ENCODE results near the gene MAEA. TPM values are rescaled to one million over a fixed set of nuclear protein-coding genes. Genes with fewer than 3 reads are reported as not detected.
"Not testable (repeated sequence)": the region's sequence is repeated elsewhere in the genome, so short reads cannot be mapped to it uniquely, and the experiment has no call there.

Gene MAEA
- total RNA-seq, 3 donors from 2014 or later = 61.9 to 66.9 (median 65.3) TPM

DNA sequence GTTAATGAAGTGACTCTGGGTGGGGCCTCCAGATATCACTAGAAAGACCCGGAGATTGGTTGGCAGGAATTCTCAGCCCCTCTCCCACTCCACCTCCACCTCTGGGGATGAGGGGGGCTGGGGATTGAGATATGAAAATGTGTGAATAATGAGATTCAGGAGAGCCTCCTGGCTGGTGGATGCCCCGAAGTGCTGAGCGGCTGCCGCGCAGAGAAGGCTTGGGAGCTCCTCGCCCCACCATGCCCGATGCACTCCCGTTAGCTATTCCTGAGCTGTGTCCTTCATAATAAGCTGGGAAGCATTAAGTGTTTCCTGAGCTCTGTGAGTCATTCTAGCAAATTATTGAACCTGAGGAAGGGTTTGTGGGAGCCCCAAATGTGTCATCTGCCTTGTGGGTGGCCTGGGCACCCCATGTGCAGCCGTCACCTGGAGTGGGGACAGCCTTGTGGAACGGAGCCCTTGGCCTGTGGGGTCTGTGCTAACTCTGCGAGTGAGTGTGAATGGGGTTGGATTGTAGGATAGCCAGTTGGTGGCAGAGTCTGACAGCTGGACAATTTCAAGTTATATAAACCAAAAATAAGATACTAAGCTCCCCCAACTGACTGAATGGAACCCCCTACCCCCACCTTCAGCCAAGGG lies 4.4 kb upstream of the MAEA start:
- DNase-seq (no peak), ATAC-seq (no peak)
- peaks cover 3% of the 10 kb centered on the region for H3K27me3 Mint-ChIP-seq (ENCODE audit: low read depth)
- no peak overlapping the region for H3K4me3 Mint-ChIP-seq
- H3K9me3 Mint-ChIP-seq = no peaks in the 10 kb centered on the region
- no peaks in the 10 kb centered on the region for H3K36me3 Mint-ChIP-seq (ENCODE audit: insufficient read depth)
- peaks cover 6% of the 10 kb centered on the region for H3K4me1 Mint-ChIP-seq (ENCODE audit: low read depth)

DNA sequence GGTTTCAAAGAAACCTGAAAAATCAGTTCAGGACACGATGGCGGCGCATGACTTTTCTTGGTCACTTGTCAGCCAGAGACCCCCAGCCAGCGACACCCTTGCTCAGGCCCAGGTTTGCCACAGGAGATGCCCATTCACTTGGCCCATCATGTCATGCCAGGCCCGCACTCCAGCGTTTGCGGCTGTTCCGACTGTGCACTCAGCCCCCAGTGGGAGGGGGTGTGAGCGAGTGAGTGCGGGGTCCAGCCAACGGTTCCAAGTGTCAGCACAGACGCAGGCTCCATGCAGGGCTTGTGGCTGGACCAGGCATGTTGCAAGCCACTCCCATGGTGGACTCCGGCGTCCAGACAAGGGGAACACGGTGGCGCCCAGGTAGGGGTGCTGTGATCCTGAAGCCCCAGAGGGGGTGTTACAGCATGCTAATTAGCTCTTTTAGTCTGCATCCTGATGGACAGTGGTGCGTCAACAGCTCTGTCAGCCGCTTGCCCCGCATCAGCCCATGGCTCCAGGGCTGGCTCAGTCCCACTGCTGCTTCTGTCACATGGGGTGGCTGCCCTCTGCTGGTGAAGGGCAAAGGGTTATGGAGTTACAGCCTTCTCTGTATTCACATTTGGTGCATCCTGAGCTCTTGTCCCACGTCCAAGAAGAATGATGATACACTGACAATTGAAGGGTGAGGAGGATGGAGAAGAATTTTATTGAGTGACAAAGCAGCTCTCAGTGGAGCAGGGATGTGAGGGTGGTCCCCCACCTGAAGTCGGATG lies 3.7 kb upstream of the MAEA start:
- ATAC-seq (no peak), DNase-seq (no peak)
- Mint-ChIP-seq H3K36me3 (ENCODE audit: insufficient read depth) (no peaks in the 10 kb centered on the region), H3K27me3 (ENCODE audit: low read depth) (peaks cover 3% of the 10 kb centered on the region), H3K9me3 (no peaks in the 10 kb centered on the region), H3K4me1 (ENCODE audit: low read depth) (peaks cover 10% of the 10 kb centered on the region), H3K4me3 (no peak overlapping the region)

DNA sequence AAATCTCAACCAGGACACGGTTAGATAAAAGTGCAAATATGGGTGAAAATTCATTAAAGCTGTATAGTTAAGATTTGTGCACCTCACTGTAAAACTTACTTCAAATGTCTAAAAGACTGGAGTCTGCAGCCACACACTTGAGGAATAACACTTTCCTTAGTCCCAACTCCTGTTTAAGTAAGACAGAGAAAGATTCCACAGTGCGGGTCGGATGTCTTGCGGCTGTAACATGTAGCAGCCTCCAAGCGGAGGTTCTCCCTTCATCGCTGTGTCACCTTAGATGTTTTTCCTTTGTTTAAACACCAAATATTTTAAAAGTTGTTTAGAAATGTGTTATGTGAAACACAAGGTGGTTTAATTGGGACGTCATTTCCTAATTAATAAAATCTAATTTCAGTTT lies 905 bp upstream of the MAEA start:
- H3K27me3 Mint-ChIP-seq (ENCODE audit: low read depth) = no peaks in the 10 kb centered on the region
- ATAC-seq (no peak), DNase-seq (no peak)
- peaks cover 5% of the 10 kb centered on the region for H3K36me3 Mint-ChIP-seq (ENCODE audit: insufficient read depth)
- H3K4me3 Mint-ChIP-seq = peak overlapping the region; percentile 92
- H3K9me3 Mint-ChIP-seq = no peaks in the 10 kb centered on the region
- H3K4me1 Mint-ChIP-seq (ENCODE audit: low read depth) = peaks cover 34% of the 10 kb centered on the region

- DNase-seq (no peak), ATAC-seq (peak; percentile 3 to 15)
- no peaks in the 10 kb centered on the region for H3K9me3 Mint-ChIP-seq
- peaks cover 6% of the 10 kb centered on the region for H3K36me3 Mint-ChIP-seq (ENCODE audit: insufficient read depth)
- peaks cover 46% of the 10 kb centered on the region for H3K4me1 Mint-ChIP-seq (ENCODE audit: low read depth)
- no peaks in the 10 kb centered on the region for H3K27me3 Mint-ChIP-seq (ENCODE audit: low read depth)
- H3K4me3 Mint-ChIP-seq = peak overlapping the region; percentile 92
Observed at GRCh38 chr4:1290165-1290977, 680 bp downstream of the MAEA start.

GRCh38 chr4:1291091-1291490 lies 1.4 kb downstream of the MAEA start:
- H3K9me3 Mint-ChIP-seq = no peaks in the 10 kb centered on the region
- no peaks in the 10 kb centered on the region for H3K27me3 Mint-ChIP-seq (ENCODE audit: low read depth)
- H3K4me1 Mint-ChIP-seq (ENCODE audit: low read depth) = peaks cover 47% of the 10 kb centered on the region
- peaks cover 6% of the 10 kb centered on the region for H3K36me3 Mint-ChIP-seq (ENCODE audit: insufficient read depth)
- H3K4me3 Mint-ChIP-seq = peak overlapping the region; percentile 92
- no peak for DNase-seq
- no peak for ATAC-seq

DNA sequence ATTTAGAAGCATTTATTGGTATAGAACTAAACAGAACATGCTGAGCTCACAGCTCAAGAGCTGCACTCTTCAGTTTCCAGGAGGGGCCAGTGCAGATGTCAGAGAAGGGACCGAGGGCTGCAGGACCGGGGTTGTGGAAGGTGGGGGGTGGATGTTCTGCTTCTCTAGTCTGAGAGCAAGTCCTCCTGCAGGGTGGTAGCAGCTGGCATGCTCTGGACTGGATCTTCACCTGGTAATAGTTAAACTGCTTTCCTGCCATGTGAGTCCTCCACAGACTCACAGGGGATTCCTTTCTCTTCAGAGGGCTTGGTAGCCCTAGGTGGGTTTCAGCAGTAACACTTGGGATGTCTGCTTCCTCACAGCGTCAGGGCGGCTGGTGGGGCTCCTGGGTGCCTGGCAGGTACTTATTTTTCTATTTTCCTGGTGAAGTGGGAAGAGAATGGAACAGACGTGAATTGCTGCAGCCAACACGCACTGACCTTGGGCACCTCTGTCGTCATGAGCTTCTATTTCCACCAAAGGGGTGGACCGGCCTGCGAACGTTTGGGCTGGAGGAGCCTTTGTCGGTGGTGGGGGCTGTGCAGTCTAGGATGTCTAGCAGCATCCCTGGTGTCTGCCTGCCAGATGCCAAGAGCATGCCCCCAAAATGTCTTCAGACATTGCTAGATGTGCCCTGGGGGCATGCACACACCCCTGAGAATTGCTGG lies 2.5 kb downstream of the MAEA start:
- H3K27me3 Mint-ChIP-seq (ENCODE audit: low read depth) = no peaks in the 10 kb centered on the region
- H3K36me3 Mint-ChIP-seq (ENCODE audit: insufficient read depth) = peaks cover 9% of the 10 kb centered on the region
- H3K9me3 Mint-ChIP-seq = no peaks in the 10 kb centered on the region
- no peak for ATAC-seq
- no peak for DNase-seq
- peaks cover 54% of the 10 kb centered on the region for H3K4me1 Mint-ChIP-seq (ENCODE audit: low read depth)
- peak overlapping the region; percentile 92 for H3K4me3 Mint-ChIP-seq

GRCh38 chr4:1292703-1293011 lies 3.0 kb downstream of the MAEA start:
- H3K9me3 Mint-ChIP-seq; H3K4me3 Mint-ChIP-seq; ATAC-seq; DNase-seq; H3K27me3 Mint-ChIP-seq (ENCODE audit: low read depth): not testable (repeated sequence)
- Mint-ChIP-seq H3K4me1 (ENCODE audit: low read depth) (peaks cover 57% of the 10 kb centered on the region), H3K36me3 (ENCODE audit: insufficient read depth) (peaks cover 12% of the 10 kb centered on the region)

GRCh38 chr4:1293531-1293941 lies 3.8 kb downstream of the MAEA start:
- Mint-ChIP-seq H3K4me1 (ENCODE audit: low read depth) (peaks cover 62% of the 10 kb centered on the region), H3K27me3 (ENCODE audit: low read depth) (no peaks in the 10 kb centered on the region), H3K36me3 (ENCODE audit: insufficient read depth) (peaks cover 18% of the 10 kb centered on the region), H3K9me3 (no peaks in the 10 kb centered on the region), H3K4me3 (no peak overlapping the region)
- DNase-seq = no peak
- no peak for ATAC-seq

GRCh38 chr4:1293991-1294390 lies 4.3 kb downstream of the MAEA start:
- peaks cover 57% of the 10 kb centered on the region for H3K4me1 Mint-ChIP-seq (ENCODE audit: low read depth)
- DNase-seq = no peak

DNA sequence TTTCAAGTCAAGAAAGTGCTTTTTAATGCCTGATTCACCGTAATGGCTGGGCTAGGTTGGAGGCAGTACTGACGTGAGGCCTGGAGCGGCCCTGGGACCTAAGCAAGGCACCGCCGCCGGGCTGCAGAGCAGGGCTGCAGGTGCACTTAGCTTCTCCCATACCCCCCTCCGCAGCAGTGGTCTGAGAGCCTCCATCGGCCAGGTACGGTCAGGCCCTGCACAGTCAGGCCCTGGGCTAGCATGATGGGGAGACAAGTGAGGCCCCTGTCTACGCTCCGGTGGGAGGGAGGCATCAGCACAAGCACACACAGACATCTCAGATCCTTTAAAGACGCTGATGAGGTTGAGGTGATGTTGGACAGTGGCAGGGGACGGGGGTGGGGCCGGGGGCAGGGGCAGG lies 4.7 kb downstream of the MAEA start:
- ATAC-seq = no peak
- DNase-seq = no peak
- Mint-ChIP-seq H3K4me1 (ENCODE audit: low read depth) (peaks cover 61% of the 10 kb centered on the region), H3K36me3 (ENCODE audit: insufficient read depth) (peaks cover 18% of the 10 kb centered on the region), H3K4me3 (no peak overlapping the region), H3K27me3 (ENCODE audit: low read depth) (no peaks in the 10 kb centered on the region), H3K9me3 (no peaks in the 10 kb centered on the region)

More at GRCh38 chr4:1293991-1294390, 4.3 kb downstream of the MAEA start:
- Mint-ChIP-seq H3K36me3 (ENCODE audit: insufficient read depth) (peaks cover 18% of the 10 kb centered on the region), H3K9me3 (no peaks in the 10 kb centered on the region), H3K4me3 (no peak overlapping the region), H3K27me3 (ENCODE audit: low read depth) (no peaks in the 10 kb centered on the region)
- no peak for ATAC-seq

DNA sequence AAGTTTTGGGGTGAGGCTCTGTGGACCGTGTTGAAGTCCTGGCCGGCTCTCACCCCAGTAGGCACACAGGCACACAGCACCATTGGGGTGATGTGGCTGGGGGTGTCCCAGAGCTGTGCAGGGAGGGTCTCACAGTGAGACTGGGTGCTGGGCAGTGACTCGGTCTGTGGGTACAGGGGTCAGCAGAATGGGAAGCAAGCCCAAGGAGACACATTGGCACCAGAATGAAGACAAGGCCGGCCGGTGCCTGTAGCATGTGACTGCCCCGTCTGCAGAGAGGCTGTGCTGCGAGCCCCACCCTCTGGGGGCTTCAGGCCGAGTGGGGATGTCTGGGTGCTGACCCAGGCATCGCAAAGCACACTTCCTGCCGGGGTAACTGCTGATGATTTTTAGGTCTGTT lies 5.2 kb downstream of the MAEA start:
- H3K36me3 Mint-ChIP-seq (ENCODE audit: insufficient read depth) = peaks cover 18% of the 10 kb centered on the region
- no peak overlapping the region for H3K4me3 Mint-ChIP-seq
- no peaks in the 10 kb centered on the region for H3K9me3 Mint-ChIP-seq
- no peaks in the 10 kb centered on the region for H3K27me3 Mint-ChIP-seq (ENCODE audit: low read depth)
- peaks cover 64% of the 10 kb centered on the region for H3K4me1 Mint-ChIP-seq (ENCODE audit: low read depth)
- ATAC-seq (no peak), DNase-seq (no peak)

- no peaks in the 10 kb centered on the region for H3K9me3 Mint-ChIP-seq
- H3K4me3 Mint-ChIP-seq = no peak overlapping the region
- H3K27me3 Mint-ChIP-seq (ENCODE audit: low read depth) = no peaks in the 10 kb centered on the region
- peaks cover 19% of the 10 kb centered on the region for H3K36me3 Mint-ChIP-seq (ENCODE audit: insufficient read depth)
- ATAC-seq (no peak), DNase-seq (no peak)
- peaks cover 63% of the 10 kb centered on the region for H3K4me1 Mint-ChIP-seq (ENCODE audit: low read depth)
Observed at GRCh38 chr4:1295405-1296055, 5.8 kb downstream of the MAEA start.

DNA sequence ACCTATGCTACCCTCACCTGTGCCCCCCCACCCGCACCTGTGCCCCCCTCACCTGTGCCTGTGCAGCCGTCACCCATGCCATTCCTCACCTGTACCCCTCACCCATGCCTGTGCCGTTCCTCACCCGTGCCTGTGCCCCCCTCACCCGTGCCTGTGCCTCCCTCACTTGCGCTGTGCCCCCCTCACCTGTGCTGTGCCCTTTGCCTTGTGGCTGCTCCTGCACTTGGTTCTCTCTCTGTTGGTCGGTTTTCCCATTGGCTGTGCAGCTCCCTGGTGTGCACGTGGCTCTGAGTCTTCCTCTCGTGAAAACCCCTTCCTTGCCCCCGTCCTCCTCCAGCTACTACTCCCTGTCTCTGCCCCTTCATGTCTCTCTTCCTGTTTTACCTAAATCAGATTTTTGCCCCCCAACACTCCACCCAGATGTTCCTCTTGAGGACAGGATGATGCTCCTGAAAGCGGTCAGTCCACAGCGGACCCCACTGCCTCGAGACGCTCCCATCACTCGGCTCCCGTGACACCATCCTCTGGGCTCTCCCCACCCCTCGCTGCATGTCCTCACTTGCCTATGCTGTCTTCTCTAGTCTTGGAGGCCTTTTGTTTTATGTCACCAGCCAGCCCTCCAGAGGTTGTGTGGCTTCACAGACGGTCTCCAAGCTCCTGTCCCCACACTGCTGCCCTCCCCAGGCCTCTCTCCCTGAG lies 6.8 kb downstream of the MAEA start:
- peaks cover 62% of the 10 kb centered on the region for H3K4me1 Mint-ChIP-seq (ENCODE audit: low read depth)
- no peaks in the 10 kb centered on the region for H3K27me3 Mint-ChIP-seq (ENCODE audit: low read depth)
- no peak for ATAC-seq
- H3K4me3 Mint-ChIP-seq = no peak overlapping the region
- DNase-seq = no peak
- no peaks in the 10 kb centered on the region for H3K9me3 Mint-ChIP-seq
- H3K36me3 Mint-ChIP-seq (ENCODE audit: insufficient read depth) = peaks cover 27% of the 10 kb centered on the region
